Epithelial cell of proximal tubule (primary cell): ENCODE data around the gene FZD4. TPM values are rescaled to one million over a fixed set of nuclear protein-coding genes. Genes with fewer than 3 reads are reported as not detected.
"Not testable (repeated sequence)": the region's sequence is repeated elsewhere in the genome, so short reads cannot be mapped to it uniquely, and the experiment has no call there.

Experiments used
- DNase-seq: peaks from one replicate; pipeline ENCODE4 v3.0.0-alpha.2; 2011; ENCODE audit warnings: low read depth
- H3K4me3 ChIP-seq: 2 replicates; pipeline ENCODE4 v1.5.1; 2011; ENCODE audit warnings: low read depth, mild to moderate bottlenecking, low read length
- total RNA-seq: library from RNA; depleted of rRNA; stranded (reverse); fragments of >200 nt; gene quantifications from 2 replicates; pipeline ENCODE4 v1.2.3, GENCODE V29; 2015
- TF ChIP-seq, protein P1 (sequence below): conservative IDR thresholded peaks from 2 replicates; pipeline ENCODE4 v1.5.1; 2012; ENCODE audit warnings: low read depth, mild to moderate bottlenecking, low read length

The FZD4 gene
- total RNA-seq, 1 donor from 2014 or later: 4.7 TPM

GRCh38 chr11:86951706-86952105 lies 3.5 kb downstream of the FZD4 start:
- H3K4me3 ChIP-seq: no peak overlapping the region
- no peak for DNase-seq
- TF ChIP-seq, protein P1, sequence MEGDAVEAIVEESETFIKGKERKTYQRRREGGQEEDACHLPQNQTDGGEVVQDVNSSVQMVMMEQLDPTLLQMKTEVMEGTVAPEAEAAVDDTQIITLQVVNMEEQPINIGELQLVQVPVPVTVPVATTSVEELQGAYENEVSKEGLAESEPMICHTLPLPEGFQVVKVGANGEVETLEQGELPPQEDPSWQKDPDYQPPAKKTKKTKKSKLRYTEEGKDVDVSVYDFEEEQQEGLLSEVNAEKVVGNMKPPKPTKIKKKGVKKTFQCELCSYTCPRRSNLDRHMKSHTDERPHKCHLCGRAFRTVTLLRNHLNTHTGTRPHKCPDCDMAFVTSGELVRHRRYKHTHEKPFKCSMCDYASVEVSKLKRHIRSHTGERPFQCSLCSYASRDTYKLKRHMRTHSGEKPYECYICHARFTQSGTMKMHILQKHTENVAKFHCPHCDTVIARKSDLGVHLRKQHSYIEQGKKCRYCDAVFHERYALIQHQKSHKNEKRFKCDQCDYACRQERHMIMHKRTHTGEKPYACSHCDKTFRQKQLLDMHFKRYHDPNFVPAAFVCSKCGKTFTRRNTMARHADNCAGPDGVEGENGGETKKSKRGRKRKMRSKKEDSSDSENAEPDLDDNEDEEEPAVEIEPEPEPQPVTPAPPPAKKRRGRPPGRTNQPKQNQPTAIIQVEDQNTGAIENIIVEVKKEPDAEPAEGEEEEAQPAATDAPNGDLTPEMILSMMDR: no peak

DNA sequence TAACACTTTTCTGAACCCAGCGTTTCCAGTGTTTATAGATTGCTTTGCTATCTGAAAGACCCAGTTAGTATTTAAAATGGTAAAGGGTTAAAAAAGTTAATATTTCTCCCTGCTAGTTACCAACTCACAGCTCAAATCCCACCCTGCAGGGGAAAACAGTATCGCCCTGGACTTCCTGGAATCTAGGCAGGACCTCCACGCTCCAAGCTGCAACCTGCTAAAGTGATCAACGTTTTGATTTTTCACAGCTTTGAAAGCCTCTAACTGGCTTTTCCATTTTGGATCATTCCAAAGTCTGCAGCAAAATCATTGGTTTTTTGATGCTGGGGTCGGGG lies 4.6 kb downstream of the FZD4 start:
- H3K4me3 ChIP-seq: no peak overlapping the region
- no peak for DNase-seq
- TF ChIP-seq, protein P1: no peak

- H3K4me3 ChIP-seq: no peak overlapping the region
- TF ChIP-seq, protein P1: no peak
- DNase-seq: no peak
These were observed 5.1 kb downstream of the FZD4 start for GRCh38 chr11:86949995-86950660.

GRCh38 chr11:86948733-86949132 lies 6.5 kb downstream of the FZD4 start:
- no peak overlapping the region for H3K4me3 ChIP-seq
- TF ChIP-seq, protein P1: no peak
- DNase-seq: no peak

- no peak overlapping the region for H3K4me3 ChIP-seq
- TF ChIP-seq, protein P1: no peak
- DNase-seq: no peak
These were observed 7.7 kb downstream of the FZD4 start for GRCh38 chr11:86947541-86947940.

DNA sequence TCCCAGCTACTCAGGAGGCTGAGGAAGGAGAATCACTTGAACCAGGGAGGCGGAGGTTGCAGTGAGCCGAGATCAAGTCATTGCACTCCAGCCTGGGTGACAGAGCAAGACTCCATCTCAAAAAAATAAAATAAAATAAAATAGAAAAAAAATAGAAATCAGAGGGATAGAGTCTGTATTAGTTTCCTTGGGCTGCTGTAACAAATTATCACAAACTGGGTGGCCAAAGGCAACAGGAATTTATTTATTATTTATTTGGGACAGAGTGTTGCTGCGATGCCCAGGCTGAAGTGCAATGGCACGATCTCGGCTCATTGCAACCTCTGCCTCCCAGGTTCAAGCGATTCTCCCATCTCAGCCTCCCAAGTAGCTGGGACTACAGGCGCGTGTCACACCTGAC lies 11.7 kb downstream of the FZD4 start:
- DNase-seq, H3K4me3 ChIP-seq: not testable (repeated sequence)

GRCh38 chr11:86941871-86942599 lies 13.2 kb downstream of the FZD4 start:
- DNase-seq: no peak
- no peak overlapping the region for H3K4me3 ChIP-seq
- TF ChIP-seq, protein P1: no peak
